ENCODE results near the gene CPSF4L.
A peak's percentile ranks its signal among the peaks of the same experiment; 100 is the strongest.

DNA sequence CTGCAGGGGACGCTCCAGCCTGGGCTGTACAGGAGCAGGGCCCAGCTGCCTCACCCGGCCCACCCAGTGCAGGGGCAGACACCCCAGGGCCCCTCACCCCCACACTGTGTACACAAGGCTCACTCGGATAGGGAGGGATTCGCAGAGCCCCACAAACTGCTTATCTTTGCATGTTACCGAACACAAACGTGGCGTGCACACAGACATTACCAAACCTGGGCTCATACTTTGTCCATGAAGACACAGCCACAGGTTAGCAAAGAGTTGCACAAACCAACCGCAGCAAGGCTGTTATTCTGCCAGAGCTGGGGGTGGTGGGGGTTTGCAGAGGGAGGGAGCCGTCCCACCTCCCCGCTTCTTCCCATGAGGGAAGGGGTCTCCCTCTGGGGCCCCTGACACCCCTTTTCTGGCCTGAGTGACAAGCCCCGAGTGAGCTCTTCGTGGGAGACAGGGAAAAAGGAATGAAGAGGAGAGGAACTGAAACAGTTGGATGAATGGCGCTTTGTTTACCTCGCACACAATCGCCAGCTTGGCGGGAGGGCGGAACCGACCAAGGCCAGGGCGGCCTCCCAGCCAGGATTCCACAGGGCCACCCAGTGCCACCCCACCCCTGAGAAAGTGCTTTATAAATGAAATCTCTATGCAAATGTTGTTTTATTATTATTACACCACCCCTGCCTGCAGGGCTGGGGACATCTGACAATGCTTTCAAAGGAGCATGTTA is 434 bp upstream of the CPSF4L start:
- TF ChIP-seq POLR2A (IDR thresholded peaks at IDR 0.05; ENCODE audit: extremely low read depth, insufficient read length), result no peak
- TF ChIP-seq, protein P1, sequence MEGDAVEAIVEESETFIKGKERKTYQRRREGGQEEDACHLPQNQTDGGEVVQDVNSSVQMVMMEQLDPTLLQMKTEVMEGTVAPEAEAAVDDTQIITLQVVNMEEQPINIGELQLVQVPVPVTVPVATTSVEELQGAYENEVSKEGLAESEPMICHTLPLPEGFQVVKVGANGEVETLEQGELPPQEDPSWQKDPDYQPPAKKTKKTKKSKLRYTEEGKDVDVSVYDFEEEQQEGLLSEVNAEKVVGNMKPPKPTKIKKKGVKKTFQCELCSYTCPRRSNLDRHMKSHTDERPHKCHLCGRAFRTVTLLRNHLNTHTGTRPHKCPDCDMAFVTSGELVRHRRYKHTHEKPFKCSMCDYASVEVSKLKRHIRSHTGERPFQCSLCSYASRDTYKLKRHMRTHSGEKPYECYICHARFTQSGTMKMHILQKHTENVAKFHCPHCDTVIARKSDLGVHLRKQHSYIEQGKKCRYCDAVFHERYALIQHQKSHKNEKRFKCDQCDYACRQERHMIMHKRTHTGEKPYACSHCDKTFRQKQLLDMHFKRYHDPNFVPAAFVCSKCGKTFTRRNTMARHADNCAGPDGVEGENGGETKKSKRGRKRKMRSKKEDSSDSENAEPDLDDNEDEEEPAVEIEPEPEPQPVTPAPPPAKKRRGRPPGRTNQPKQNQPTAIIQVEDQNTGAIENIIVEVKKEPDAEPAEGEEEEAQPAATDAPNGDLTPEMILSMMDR (IDR thresholded peaks at IDR 0.05; ENCODE audit: low read depth, low read length), result no peak
- TF ChIP-seq, protein P2, sequence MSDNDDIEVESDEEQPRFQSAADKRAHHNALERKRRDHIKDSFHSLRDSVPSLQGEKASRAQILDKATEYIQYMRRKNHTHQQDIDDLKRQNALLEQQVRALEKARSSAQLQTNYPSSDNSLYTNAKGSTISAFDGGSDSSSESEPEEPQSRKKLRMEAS (IDR thresholded peaks at IDR 0.05; ENCODE audit: low read depth, low read length), result peak; percentile 61

Measured in NB4 (cell line).